ENCODE measurements around the gene ZNF439.
"Not testable (repeated sequence)": the region's sequence is repeated elsewhere in the genome, so short reads cannot be mapped to it uniquely, and the experiment has no call there.

Gene ZNF439

GRCh38 chr19:11872624-11873023 is 24.1 kb downstream of the ZNF439 start:
- DNase-seq = no peak

GRCh38 chr19:11873762-11874161 is 25.2 kb downstream of the ZNF439 start:
- no peak for DNase-seq

DNA sequence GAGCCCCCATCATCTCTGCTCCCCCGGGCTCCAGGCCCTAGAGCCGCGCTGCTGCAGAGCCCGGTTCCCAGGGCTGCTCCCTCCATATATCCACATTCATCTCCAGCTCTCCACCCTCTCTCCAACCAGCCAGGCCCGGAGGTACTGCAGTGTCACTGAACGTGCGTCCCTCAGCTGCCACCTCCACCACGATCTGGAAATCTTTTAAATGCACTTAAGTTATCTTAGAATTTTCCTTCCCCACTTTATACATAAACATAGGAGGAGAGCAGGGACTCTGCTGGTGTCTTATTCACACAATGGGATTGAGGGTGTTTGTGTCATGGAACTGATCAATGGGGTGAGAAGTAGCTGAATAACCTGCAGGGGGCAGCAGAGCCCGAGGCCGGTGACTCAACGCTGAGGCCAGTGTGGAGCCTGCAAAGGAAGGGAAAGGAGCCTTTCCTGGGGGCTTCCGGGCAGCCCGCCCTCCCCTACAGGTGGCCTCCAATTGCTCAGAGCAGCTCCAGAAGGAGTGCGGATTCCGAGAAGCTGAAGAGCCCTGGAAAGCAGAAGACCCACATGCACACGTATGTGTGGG is 31.3 kb downstream of the ZNF439 start:
- DNase-seq = peak; percentile 70

DNA sequence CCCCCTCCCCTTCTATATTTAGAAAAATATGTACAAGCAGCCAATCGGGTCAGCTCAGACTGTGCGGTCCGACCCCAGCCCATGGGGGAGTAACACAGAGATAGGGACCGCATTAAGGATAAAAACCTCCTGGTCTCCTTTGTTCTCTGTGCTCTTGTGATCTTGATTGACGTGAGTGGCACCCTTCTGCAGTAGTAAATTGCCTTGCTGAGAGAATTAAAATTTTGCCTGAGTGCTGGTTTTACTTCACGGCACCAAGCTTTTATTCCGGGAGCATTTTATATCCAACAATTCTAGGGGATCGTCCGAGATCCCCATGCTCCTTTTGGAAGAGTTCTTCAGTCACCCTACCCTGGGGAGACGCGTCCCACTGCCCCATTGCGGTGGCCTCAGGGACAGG is 32.1 kb downstream of the ZNF439 start:
- DNase-seq = no peak

DNA sequence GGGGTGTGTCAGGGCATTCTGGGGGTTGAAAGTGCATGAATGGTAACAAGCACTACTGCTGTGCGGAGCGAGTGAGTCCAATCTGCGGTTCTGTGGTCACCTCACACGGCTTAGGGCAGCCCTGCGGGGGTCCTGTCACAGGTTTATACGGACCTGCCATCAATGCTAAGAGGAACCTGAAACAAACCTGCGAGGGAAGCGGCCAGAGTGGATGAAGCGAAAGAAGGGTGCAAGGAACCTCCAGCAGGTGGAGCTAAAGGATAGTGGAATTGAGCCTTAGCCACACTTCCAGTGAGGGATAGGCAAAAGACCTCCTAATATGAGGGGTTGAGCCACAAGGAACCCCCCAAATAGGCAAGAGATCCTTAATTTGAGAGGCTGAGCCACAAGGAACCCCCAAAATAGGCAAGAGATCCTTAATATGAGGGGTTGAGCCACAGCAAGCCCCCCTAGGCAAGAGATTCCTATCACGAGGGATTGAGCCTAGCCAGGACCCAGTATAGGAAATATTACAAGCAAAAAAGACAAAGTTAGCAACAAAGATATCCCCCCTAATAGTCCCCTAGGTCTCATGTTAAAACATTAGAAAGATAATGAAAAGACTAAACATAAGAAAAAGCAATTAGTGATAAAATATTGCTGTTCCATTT is 32.8 kb downstream of the ZNF439 start:
- peak; percentile 75 for DNase-seq

GRCh38 chr19:11882606-11883005 is 34.1 kb downstream of the ZNF439 start:
- DNase-seq = no peak

GRCh38 chr19:11887234-11887610 is 38.7 kb downstream of the ZNF439 start:
- no peak for DNase-seq

- peak; percentile 90 for DNase-seq
These were observed 39.3 kb downstream of the ZNF439 start, which contains the start of gene ZNF69 for GRCh38 chr19:11887611-11888531. ZNF69 (plus strand) TSS chr19:11887782; CDS start chr19:11887924, 142 bp downstream.

DNA sequence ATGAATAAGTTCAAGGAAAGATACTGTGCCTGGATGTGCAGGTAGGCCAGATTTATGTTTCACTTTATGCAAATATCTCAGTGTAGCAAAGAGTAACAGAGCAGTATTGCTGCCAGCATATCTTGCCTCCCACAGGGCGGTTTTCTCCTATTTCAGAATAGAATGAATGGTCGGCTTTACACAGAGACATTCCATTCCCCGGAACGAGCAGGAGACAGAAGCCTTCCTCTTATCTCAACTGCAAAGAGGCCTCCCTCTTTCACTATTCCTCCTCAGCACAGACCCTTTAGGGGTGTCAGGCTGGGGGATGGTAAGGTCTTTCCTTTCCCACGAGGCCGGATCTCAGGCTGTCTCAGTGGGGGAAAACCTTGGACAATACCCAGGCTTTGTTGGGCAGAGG is 41.4 kb downstream of the ZNF439 start:
- not testable (repeated sequence) for DNase-seq

GRCh38 chr19:11890634-11891033 is 42.1 kb downstream of the ZNF439 start:
- no peak for DNase-seq

DNA sequence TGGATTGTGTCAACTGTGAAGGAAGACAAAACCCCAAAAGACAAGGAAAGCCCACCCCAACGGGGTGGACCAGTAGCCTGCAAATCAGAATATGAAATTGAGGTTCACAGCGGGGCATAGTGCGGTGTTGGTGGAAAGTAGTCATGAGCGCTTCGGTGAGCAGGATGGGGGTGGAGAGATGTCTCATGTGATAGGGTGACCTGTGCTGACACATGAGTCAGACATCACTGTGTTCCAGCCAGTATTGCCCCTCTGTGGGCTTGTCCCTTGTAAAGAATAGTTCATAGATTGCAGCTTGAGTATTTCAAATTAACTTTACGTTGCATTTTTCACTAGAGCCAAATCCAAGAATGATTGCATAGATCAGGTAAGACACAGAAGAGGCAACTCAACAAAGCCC is 46.3 kb downstream of the ZNF439 start:
- no peak for DNase-seq

DNA sequence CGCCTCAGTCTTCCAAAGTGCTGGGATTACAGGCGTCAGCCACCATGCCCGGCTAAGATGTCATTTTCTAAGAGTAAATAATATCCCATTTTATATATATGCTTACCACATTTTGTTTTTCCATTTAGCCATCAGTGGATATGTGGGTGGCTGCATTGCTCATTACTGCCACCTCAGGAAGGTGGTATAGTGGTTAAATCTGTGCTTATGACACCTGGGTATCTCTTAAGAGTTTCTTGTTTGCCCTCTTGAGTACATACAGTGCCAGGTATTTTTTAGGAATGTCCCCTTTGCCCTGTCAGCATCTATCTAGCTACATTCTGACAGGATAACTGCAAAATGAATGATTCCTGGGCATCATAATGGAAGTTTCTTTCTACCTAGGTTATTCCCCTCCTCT is 53.7 kb downstream of the ZNF439 start:
- DNase-seq = no peak

DNA sequence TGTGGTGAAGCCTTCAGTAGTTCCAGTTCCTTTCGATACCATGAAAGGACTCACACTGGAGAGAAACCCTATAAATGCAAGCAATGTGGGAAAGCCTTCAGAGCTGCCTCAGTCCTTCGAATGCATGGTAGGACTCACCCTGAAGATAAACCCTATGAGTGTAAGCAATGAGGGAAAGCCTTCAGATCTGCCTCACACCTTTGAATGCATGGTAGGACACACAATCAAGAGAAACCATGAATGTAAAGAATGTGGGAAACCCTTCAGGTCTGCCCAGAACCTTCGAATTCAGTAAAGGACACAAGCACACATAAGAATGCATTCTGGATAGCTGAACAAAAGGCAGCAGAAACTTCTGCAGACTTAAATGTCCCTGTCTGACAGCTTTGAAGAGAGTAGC is 57.4 kb downstream of the ZNF439 start:
- no peak for DNase-seq

GRCh38 chr19:11911937-11912336 is 63.4 kb downstream of the ZNF439 start:
- not testable (repeated sequence) for DNase-seq

DNA sequence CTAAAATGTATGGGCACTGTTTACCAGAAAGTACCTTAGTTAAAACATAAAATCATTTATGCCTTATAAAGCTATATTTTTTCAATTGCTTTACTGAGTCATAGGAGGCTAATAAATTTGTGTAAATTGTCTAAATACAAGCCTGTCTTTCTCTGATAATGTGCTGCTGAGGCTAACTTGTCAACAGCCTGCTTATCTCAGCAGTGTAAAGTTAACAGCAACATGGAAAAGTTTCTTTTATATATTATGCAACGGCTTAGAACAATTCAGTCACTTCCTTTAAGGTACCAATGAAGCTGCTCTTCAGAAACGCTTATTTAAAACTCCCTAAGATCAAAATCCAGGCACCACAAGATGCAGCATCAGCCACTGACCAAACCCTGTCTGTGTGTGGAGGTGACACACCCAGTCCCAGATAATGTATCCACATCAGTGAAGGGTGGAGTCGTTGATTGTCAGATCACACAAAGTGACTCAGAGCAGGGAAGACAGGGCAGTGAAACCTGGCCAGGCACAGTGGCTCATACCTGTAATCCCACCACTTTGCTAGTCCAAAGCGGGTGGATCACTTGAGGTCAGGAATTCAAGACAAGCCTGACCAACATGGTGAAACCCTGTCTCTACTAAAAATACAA is 66.0 kb downstream of the ZNF439 start:
- DNase-seq = not testable (repeated sequence)
